A549 (cell line): ENCODE data around the gene HES4. TPM values are rescaled to one million over a fixed set of nuclear protein-coding genes. Genes with fewer than 3 reads are reported as not detected.

Experiments
- ATAC-seq, 2 experiments: fragments of 200-7000 bp in 1 of 2; fragments of >200 bp in 1 of 2; cut with Nextera tagmentation in 1 of 2; cut with Tn5 transposase in 1 of 2; 3 replicates each; pipeline versions ENCODE4 v1.8.0 to v1.9.1; 2018 to 2020; ENCODE audit warnings: mild to moderate bottlenecking in 1 of 2, moderate library complexity in 1 of 2
- CTCF ChIA-PET: fragments of 300-600 bp; sonication (Branson Sonifier 250); formaldehyde crosslinking; extraction: SDS; loops from one replicate; lab custom pipeline; 2021; ENCODE audit warnings: antibody characterized with exemption, inconsistent platforms; lab: Yijun Ruan, JAX
- POLR2A ChIA-PET: fragments of 350-600 bp; formaldehyde crosslinking; extraction: SDS; loops from one replicate; lab custom pipeline; 2021; ENCODE audit warnings: antibody characterized with exemption, inconsistent platforms; lab: Yijun Ruan, JAX
- DNase-seq, 2 experiments: peaks; one replicate each; pipeline versions ENCODE4 v3.0.0 to v3.0.0-alpha.2; 2011 to 2016; ENCODE audit warnings: low read depth in 1 of 2, low spot score in 1 of 2
- FAIRE-seq: peaks from 2 replicates; lab custom pipeline; 2011; peaks lifted over from hg19 to GRCh38; lab: Jason Lieb, UNC
- H3K27ac ChIP-seq, 2 experiments: fragments of >200 bp; sonication (Bioruptor Twin); formaldehyde crosslinking; 3 replicates each; pipeline ENCODE4 v1.5.1; 2016 to 2017
- H3K4me1 ChIP-seq: fragments of >200 bp; sonication (Bioruptor Twin); formaldehyde crosslinking; 3 replicates; pipeline ENCODE4 v1.6.1; 2016
- H3K4me2 ChIP-seq: fragments of >200 bp; sonication (Bioruptor Twin); formaldehyde crosslinking; 3 replicates; pipeline ENCODE4 v1.6.1; 2016
- H3K4me3 ChIP-seq: fragments of >200 bp; sonication (Bioruptor Twin); formaldehyde crosslinking; 3 replicates; pipeline ENCODE4 v1.5.1; 2016
- H3K9me3 ChIP-seq: fragments of >200 bp; sonication (Bioruptor Twin); formaldehyde crosslinking; 3 replicates; pipeline ENCODE4 v1.6.1; 2016
- CBX8 ChIP-seq: fragments of 200-600 bp; sonication (generic); IDR thresholded peaks from 2 replicates; pipeline ENCODE4 v1.6.1; 2016
- CEBPB ChIP-seq, 2 experiments: fragments of >200 bp in 1 of 2; sonication (Bioruptor Twin) in 1 of 2; formaldehyde crosslinking in 1 of 2; IDR thresholded peaks; 2 replicates each; pipeline ENCODE4 v1.6.1; 2012 to 2016
- CTCF ChIP-seq: fragments of >200 bp; sonication (Bioruptor Twin); formaldehyde crosslinking; IDR thresholded peaks from 3 replicates; pipeline ENCODE4 v1.5.1; 2016
- FOXS1 ChIP-seq: fragments of 250-450 bp; sonication (Bioruptor Pico); IDR thresholded peaks from 2 replicates; pipeline ENCODE4 v1.5.0; 2020; ENCODE audit warnings: mild to moderate bottlenecking, moderate library complexity
- HEYL ChIP-seq: fragments of 250-450 bp; sonication (Bioruptor Pico); IDR thresholded peaks from 2 replicates; pipeline ENCODE4 v1.8.0; 2021; ENCODE audit warnings: mild to moderate bottlenecking, moderate library complexity
- HMGXB4 ChIP-seq: fragments of 250-450 bp; sonication (Bioruptor Pico); IDR thresholded peaks from 2 replicates; pipeline ENCODE4 v1.5.0; 2021; ENCODE audit warnings: mild to moderate bottlenecking, moderate library complexity, borderline replicate concordance
- KDM5A ChIP-seq: fragments of 200-600 bp; sonication (generic); IDR thresholded peaks from 2 replicates; pipeline ENCODE4 v1.6.1; 2016; ENCODE audit warnings: antibody characterized with exemption, mild to moderate bottlenecking
- NPAS2 ChIP-seq: fragments of 250-450 bp; sonication (Bioruptor Pico); IDR thresholded peaks from 2 replicates; pipeline ENCODE4 v1.8.0; 2022; ENCODE audit warnings: mild to moderate bottlenecking, moderate library complexity, borderline replicate concordance
- NR3C1 ChIP-seq: fragments of >200 bp; sonication (Bioruptor Twin); formaldehyde crosslinking; IDR thresholded peaks from 3 replicates; pipeline ENCODE4 v1.6.1; 2017
- RAD21 ChIP-seq, 2 experiments: fragments of >200 bp in 1 of 2; sonication (Bioruptor Twin) in 1 of 2; formaldehyde crosslinking in 1 of 2; IDR thresholded peaks in 1 of 2; conservative IDR thresholded peaks in 1 of 2; 2 replicates in 1 of 2; 3 replicates in 1 of 2; pipeline ENCODE4 v1.6.1; 2012 to 2018; ENCODE audit warnings: inconsistent platforms in 1 of 2
- RNF2 ChIP-seq: fragments of 200-600 bp; sonication (generic); IDR thresholded peaks from 2 replicates; pipeline ENCODE4 v1.6.1; 2016; ENCODE audit warnings: low read depth, mild to moderate bottlenecking, antibody characterized with exemption, moderate library complexity, borderline replicate concordance
- SMC3 ChIP-seq: fragments of >200 bp; sonication (Bioruptor Twin); formaldehyde crosslinking; IDR thresholded peaks from 3 replicates; pipeline ENCODE4 v1.6.1; 2018; ENCODE audit warnings: inconsistent platforms
- TP53 ChIP-seq: fragments of 250-450 bp; sonication (Bioruptor Pico); IDR thresholded peaks from 2 replicates; pipeline ENCODE4 v1.5.0; 2021; ENCODE audit warnings: mild to moderate bottlenecking, moderate library complexity
- USF2 ChIP-seq: fragments of 450-650 bp; IDR thresholded peaks from 2 replicates; pipeline ENCODE4 v1.6.1; 2014; ENCODE audit warnings: antibody characterized with exemption
- ZFP36 ChIP-seq: fragments of 450-650 bp; IDR thresholded peaks from 2 replicates; pipeline ENCODE4 v1.6.1; 2014; ENCODE audit warnings: borderline replicate concordance; ENCODE audit not compliant: partially characterized antibody
- WGBS: methylation state at CpG from one replicate; pipeline ENCODE4 v1.1.6; 2017; ENCODE audit errors: missing lambda C conversion rate; 5-methylcytosine and 5-hydroxymethylcytosine counted together
- polyA plus RNA-seq, 4 experiments: library from polyadenylated mRNA; depleted of rRNA in 3 of 4; stranded (reverse); fragments of >200 nt; fragmentation: RNase III in 1 of 4; extraction: RNeasy Plus Mini Kit Qiagen cat#74134 plus additional on column Dnase treatment in 1 of 4; gene quantifications; 2 replicates in 3 of 4; 3 replicates in 1 of 4; pipeline ENCODE4 v1.2.3, GENCODE V29; 2011 to 2017
- TF ChIP-seq, protein P1 (sequence below): fragments of >200 bp; sonication (Bioruptor Twin); formaldehyde crosslinking; IDR thresholded peaks from 2 replicates; pipeline ENCODE4 v1.6.1; 2016
- TF ChIP-seq, protein P2 (sequence below): IDR thresholded peaks from 2 replicates; pipeline ENCODE4 v1.6.1; 2012

Gene HES4
- polyA plus RNA-seq, 2 of the 4 experiments (the other 2 are of a cell fraction), result 5.9 to 8.4 TPM

DNA sequence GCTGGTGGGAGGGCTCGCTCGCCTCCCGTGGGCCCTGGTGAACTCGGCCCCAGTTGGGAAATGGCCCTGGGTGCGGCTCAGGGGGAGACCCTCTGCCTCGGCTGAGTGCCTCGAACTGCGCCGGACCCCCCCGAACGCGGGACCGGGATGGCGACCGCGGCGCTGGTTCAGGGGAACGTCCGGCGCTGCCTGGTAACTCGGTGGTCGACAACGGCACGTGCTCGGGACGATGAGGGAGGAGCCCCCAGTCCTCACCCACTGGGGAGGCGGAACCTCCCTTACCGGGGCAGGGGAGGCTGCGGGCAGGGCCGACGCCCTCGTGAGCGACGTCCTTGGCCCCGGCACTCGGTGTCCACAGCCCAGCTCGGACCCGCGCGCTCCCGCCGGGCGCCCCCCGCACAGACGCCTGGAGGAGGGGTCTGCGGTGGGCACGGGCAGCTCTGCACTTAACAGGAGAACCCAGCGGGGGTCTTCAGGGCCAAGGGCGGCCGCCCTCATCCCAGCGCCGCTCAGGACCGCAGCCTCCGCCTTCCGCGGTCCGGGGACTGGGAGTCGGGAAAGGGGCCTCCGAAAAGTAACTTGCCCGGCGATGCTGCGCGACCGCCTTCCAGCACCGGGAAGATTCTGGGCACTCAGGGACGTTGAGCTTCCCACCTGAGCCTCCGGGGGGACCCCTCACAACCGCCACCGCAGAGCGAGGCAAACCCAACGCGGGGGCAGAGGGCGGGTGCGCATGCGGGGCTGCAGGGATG, 1.7 kb downstream of the HES4 start:
- Histone ChIP-seq H3K9me3 (no peaks in the 10 kb centered on the region), H3K4me1 (peaks cover 14% of the 10 kb centered on the region), H3K4me3 (peak overlapping the region; percentile 77)
- CTCF ChIA-PET, result interaction anchor here (1.0 to 4.3 kb wide), 7 partner anchors 11 to 66 kb away, joined by 3 to 33 read pairs (median 6); partner anchors contain the start of gene ISG15
- no peak for FAIRE-seq
- no peak for ATAC-seq
- TF ChIP-seq ZFP36 (no peak), RAD21 (conservative IDR thresholded peaks at IDR 0.05 in 1 of 2, IDR thresholded peaks at IDR 0.05 in 1 of 2) (no peak), NR3C1 (no peak)
- TF ChIP-seq, all 56 proteins: peak for 0
- Histone ChIP-seq H3K27ac (peak overlapping the region in 1 of 2 experiments; percentile 100; a peak in 4 of 6 replicates), H3K4me2 (peak overlapping the region; percentile 95)
- POLR2A ChIA-PET, result no interaction called here
- DNase-seq, result no peak
- 100% methylated on average over 2 of the region's 75 CpGs for WGBS

DNA sequence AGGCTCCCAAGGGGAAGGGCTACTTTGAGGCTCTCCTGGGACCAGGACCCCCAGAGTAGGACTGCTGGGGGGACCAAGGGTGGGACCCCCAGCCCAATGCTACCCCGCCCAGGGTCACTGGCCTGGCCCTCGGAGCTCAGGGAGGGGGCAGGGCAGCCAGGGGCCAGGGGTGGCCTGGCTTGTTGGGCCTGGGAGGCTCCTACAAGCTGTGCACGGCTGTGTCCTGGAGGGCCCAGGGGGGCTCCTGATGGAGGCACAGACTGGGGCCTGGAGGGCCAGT, 2.2 kb downstream of the HES4 start:
- H3K4me3 ChIP-seq, result no peak overlapping the region
- CTCF ChIA-PET, result interaction anchor here (1.0 to 4.3 kb wide), 6 partner anchors 11 to 66 kb away, joined by 3 to 33 read pairs (median 6); no protein-coding TSS in a partner anchor
- H3K4me1 ChIP-seq, result peaks cover 14% of the 10 kb centered on the region
- TF ChIP-seq RAD21 (conservative IDR thresholded peaks at IDR 0.05 in 1 of 2, IDR thresholded peaks at IDR 0.05 in 1 of 2) (no peak), NPAS2 (CRISPR knock-in tag) (no peak), TP53 (CRISPR knock-in tag) (no peak), CBX8 (no peak), KDM5A (no peak), CEBPB (IDR thresholded peaks at IDR 0.05) (no peak), USF2 (no peak), SMC3 (no peak), HMGXB4 (no peak), RNF2 (no peak), FOXS1 (CRISPR knock-in tag) (no peak), HEYL (CRISPR knock-in tag) (no peak), CTCF (no peak)
- TF ChIP-seq, protein P1, sequence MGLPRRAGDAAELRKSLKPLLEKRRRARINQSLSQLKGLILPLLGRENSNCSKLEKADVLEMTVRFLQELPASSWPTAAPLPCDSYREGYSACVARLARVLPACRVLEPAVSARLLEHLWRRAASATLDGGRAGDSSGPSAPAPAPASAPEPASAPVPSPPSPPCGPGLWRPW, result no peak
- TF ChIP-seq, protein P2, sequence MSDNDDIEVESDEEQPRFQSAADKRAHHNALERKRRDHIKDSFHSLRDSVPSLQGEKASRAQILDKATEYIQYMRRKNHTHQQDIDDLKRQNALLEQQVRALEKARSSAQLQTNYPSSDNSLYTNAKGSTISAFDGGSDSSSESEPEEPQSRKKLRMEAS, result no peak
- DNase-seq (no peak), ATAC-seq (no peak), FAIRE-seq (no peak)
- no CpG with 5 or more reads among the region's 3 CpGs for WGBS
- peaks cover under 1% of the 10 kb centered on the region; the same call in 2 of the 3 replicates for H3K9me3 ChIP-seq
- no peak overlapping the region; the same call in 2 of the 3 replicates for H3K4me2 ChIP-seq
- POLR2A ChIA-PET, result no interaction called here
- H3K27ac ChIP-seq, result no peak overlapping the region
